ENCODE data around the gene CDKAL1.

- no peak for TF ChIP-seq EGR1 (IDR thresholded peaks at IDR 0.05)
- no peak for TF ChIP-seq TEAD4 (IDR thresholded peaks at IDR 0.05)
- no peak for TF ChIP-seq RAD21 (IDR thresholded peaks at IDR 0.05; ENCODE audit: low read depth)
- TF ChIP-seq CREB1 (IDR thresholded peaks at IDR 0.05; ENCODE audit: low read depth) = no peak
- no peak for TF ChIP-seq CEBPB (IDR thresholded peaks at IDR 0.05)
- TF ChIP-seq NFIC (IDR thresholded peaks at IDR 0.05) = no peak
- no peak for TF ChIP-seq YY1 (IDR thresholded peaks at IDR 0.05; ENCODE audit: low read depth)
- no peak for TF ChIP-seq TAF1 (IDR thresholded peaks at IDR 0.05; ENCODE audit: low read depth)
- no peak for TF ChIP-seq REST (IDR thresholded peaks at IDR 0.05; ENCODE audit: low read depth)
- TF ChIP-seq FOXM1 (IDR thresholded peaks at IDR 0.05; ENCODE audit: borderline replicate concordance, low read depth) = no peak
Measured at GRCh38 chr6:20657274-20657800, 123.1 kb downstream of the CDKAL1 start.
